Left forelimb (tissue), 1 donor: ENCODE data around the gene HAS3.
"Not testable (repeated sequence)": the region's sequence is repeated elsewhere in the genome, so short reads cannot be mapped to it uniquely, and the experiment has no call there.

Experiments used
- DNase-seq: peaks from one replicate; pipeline ENCODE4 v3.0.0-alpha.2; 2018; ENCODE audit warnings: low spot score

HAS3 gene

DNA sequence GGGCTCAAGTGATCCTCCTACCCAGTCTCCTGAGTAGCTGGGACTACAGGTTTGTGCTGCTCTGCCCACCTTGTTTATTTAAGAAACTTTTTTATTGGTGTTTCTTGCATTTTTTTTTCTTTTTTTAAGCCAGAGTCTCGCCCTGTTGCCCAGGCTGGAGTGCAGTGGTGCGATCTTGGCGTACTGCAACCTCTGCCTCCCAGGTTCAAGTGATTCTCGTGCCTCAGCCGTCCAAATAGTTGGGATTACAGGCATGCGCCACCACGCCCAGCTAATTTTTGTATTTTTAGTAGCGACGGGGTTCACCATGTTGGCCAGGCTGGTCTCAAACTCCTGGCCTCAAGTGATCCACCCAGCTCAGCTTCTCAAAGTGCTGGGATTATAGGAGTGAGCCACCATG is 44.2 kb downstream of the HAS3 start:
- not testable (repeated sequence) for DNase-seq

DNA sequence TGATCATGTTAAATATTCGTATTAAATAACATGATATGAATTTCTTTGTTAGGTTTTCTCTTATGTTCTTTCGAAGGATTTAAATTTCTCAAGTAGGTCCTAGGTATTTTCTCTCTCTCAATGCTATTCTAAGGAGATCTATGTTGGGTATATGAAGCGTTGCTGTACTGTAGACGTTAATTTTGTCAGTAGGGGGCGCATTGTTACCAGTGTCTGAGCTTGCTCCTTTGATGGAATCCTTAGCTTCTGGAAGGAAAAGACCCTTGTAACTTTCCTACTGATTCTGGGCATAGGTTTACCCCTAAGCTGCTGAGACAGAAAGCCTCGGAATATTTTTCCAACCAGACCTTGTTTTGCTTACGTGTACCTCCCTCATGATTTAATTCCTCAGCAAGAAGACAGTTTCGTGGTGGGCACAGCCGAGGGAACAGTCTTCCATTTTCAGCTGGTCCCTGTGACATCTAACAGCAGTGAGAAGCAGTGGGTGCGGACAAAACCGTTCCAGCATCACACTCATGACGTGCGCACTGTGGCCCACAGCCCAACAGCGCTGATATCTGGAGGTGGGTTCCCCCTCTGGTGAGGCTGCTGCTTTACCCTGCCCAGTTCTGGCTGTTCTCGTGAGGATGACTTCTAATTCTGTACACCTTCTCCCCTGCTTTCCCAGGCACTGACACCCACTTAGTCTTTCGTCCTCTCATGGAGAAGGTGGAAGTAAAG is 44.9 kb downstream of the HAS3 start:
- no peak for DNase-seq

DNA sequence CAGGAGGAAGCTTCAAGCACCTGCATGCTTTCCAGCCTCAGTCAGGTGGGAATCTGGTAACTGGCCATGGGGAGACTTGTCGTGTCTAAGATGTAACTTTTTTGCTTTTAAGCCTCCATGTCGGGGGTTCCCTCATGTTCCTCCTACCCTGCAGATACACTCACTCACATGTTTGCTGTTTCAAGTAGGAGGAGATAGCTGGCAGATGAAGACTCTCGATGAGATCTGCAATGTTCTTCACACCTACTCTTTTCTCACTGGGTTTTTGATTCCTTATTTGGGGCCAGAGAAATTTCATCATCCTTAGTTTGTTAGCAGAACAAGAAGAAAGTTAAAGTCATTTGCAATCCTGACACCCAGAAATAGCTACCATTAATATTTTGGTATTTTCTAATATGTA is 51.7 kb downstream of the HAS3 start:
- DNase-seq = no peak

DNA sequence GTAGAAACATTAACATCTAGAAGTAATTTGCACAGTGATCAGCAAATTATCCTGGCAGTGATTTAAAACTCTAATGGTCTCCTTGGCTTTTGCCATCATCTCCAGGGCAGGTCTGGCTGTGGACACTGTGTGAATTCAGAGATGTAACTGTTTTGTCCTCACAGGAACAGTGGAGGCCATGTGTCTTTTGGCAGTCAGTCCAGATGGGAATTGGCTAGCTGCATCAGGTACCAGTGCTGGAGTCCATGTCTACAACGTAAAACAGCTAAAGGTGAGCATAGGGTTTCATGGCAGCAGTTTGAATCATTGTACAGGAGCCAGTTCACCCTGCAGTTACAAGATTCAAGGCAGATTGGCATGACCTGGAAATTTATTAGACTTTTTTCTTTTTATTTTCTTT is 54.7 kb downstream of the HAS3 start:
- DNase-seq = no peak

DNA sequence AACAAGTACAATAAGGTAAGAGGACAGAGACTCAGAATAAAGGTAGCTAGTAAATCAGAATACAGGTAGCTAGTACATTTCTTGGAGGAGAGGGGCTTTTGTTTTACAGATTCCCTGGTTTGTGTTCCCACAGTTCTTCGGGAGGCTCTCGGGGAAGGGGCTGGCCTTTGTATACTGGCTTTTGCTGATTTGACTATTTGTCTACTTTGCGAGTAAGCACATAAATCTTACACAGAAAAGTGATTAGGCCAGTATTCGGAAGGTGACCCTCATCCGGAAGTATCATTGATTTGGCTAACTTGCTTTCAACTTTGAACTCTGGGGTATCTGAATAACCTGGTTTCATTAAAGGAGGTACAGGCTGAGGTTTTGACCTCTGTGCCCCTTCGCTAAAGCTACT is 60.1 kb downstream of the HAS3 start:
- no peak for DNase-seq

DNA sequence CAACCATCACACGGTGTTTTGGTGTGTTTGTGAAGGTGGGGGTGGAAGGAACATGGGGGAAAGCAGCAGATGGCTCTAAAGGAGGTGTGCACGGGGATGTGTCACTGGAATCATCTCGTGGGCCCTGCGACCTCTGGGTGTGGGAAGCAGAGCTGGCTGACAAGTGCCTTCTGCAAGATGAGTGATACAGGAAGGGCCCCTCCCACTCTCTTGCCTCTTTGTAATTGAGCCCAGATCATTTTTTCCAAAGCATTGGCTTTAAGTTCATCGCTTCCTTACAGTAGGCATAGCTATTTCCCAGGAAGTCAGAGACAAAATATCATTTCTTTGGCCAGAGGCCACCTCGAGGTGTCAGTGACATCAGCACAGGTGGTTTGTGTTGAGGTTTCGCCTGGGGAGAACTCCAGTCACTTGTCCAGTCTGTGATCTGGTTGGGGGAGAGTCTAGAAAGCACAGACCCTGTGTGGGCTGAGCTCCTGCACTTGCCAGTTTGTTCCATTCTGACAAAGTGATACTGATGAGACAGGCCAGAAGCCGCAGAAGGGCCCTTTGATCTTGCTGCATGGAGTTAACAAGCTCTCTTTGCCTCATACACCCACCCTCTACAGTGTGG is 60.9 kb downstream of the HAS3 start:
- DNase-seq = no peak

DNA sequence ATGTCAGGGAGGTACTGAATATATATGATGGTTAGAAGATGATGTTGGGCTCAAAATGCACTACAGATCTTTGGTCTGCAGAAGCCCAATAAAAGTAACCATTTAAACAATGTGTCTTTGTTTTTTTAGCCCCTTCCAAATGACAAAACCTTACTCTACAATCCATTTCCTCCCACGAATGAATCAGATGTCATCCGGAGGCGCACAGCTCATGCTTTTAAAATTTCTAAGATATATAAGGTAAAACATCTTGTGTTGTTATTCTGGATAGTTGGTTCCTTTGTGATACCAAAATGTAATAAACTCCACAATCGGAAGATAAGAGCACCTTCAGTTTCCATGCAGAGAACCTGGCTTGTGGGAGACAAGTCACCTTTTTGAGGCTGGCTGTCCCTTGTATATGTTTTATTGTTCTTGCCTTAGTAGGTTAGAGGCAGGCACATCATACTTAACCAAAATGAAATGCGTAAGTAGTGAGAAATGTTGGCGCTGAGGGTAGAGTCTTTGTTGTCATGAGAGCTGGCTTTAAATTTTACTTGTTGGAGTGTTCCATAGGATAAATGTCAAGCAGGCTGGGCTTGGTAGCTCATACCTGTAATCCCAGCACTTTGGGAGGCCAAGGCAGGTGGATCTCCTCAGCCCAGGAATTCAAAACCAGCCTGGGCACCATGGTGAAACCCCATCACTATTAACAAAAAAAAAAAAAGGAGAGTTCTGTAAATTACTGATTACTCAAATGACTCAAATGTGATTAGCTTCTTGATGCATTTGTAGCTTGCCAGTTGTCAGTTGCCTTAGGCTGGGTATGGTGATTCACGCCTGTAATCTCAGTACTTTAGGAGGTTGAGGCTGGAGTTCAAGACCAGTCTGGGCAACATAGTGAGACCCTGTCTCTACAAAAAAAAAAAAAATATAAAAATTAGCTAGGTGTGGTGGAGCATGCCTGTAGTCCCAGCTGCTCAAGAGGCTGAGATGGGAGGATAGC is 61.8 kb downstream of the HAS3 start:
- DNase-seq = no peak
